ENCODE data around the gene EPB41L3.
"Not testable (repeated sequence)": the region's sequence is repeated elsewhere in the genome, so short reads cannot be mapped to it uniquely, and the experiment has no call there.

Gene EPB41L3

GRCh38 chr18:5496305-5496704, 47.5 kb downstream of the EPB41L3 start:
- DNase-seq (ENCODE audit: low read depth) = no peak

- no peak for DNase-seq (ENCODE audit: low read depth)
Measured at GRCh38 chr18:5490753-5491480, 52.9 kb downstream of the EPB41L3 start.

- DNase-seq (ENCODE audit: low read depth) = no peak
Measured at GRCh38 chr18:5488844-5489243, 55.0 kb downstream of the EPB41L3 start.

GRCh38 chr18:5488044-5488443, 55.8 kb downstream of the EPB41L3 start:
- DNase-seq (ENCODE audit: low read depth) = not testable (repeated sequence)

GRCh38 chr18:5484526-5484925, 59.3 kb downstream of the EPB41L3 start:
- DNase-seq (ENCODE audit: low read depth) = no peak

- no peak for DNase-seq (ENCODE audit: low read depth)
Measured at GRCh38 chr18:5481621-5482020, 62.2 kb downstream of the EPB41L3 start.

- no peak for DNase-seq (ENCODE audit: low read depth)
Measured at GRCh38 chr18:5478261-5478660, 65.5 kb downstream of the EPB41L3 start.

GRCh38 chr18:5476961-5477800, 66.6 kb downstream of the EPB41L3 start:
- DNase-seq (ENCODE audit: low read depth) = no peak

- no peak for DNase-seq (ENCODE audit: low read depth)
Measured at GRCh38 chr18:5475267-5475666, 68.5 kb downstream of the EPB41L3 start.

GRCh38 chr18:5469340-5469739, 74.5 kb downstream of the EPB41L3 start:
- DNase-seq (ENCODE audit: low read depth) = no peak

- DNase-seq (ENCODE audit: low read depth) = no peak
Measured at GRCh38 chr18:5468394-5468793, 75.4 kb downstream of the EPB41L3 start.

- DNase-seq (ENCODE audit: low read depth) = no peak
Measured at GRCh38 chr18:5467671-5468070, 76.1 kb downstream of the EPB41L3 start.

GRCh38 chr18:5466256-5466655, 77.5 kb downstream of the EPB41L3 start:
- DNase-seq (ENCODE audit: low read depth) = no peak

GRCh38 chr18:5464251-5464650, 79.5 kb downstream of the EPB41L3 start:
- DNase-seq (ENCODE audit: low read depth) = no peak

- no peak for DNase-seq (ENCODE audit: low read depth)
Measured at GRCh38 chr18:5463831-5464230, 80.0 kb downstream of the EPB41L3 start.

GRCh38 chr18:5463390-5463789, 80.4 kb downstream of the EPB41L3 start:
- DNase-seq (ENCODE audit: low read depth) = no peak

GRCh38 chr18:5462227-5462626, 81.6 kb downstream of the EPB41L3 start:
- DNase-seq (ENCODE audit: low read depth) = no peak

- no peak for DNase-seq (ENCODE audit: low read depth)
Measured at GRCh38 chr18:5461041-5461440, 82.8 kb downstream of the EPB41L3 start.

- no peak for DNase-seq (ENCODE audit: low read depth)
Measured at GRCh38 chr18:5457462-5457957, 86.3 kb downstream of the EPB41L3 start.

GRCh38 chr18:5456577-5457461, 87.0 kb downstream of the EPB41L3 start:
- DNase-seq (ENCODE audit: low read depth) = no peak

GRCh38 chr18:5455674-5456073, 88.1 kb downstream of the EPB41L3 start:
- no peak for DNase-seq (ENCODE audit: low read depth)

GRCh38 chr18:5452943-5453443, 90.8 kb downstream of the EPB41L3 start:
- DNase-seq (ENCODE audit: low read depth) = no peak

Data from T-helper 22 cell (primary cell).